Amniotic epithelial cell (primary cell): Measurements from ENCODE around the gene SSTR5.
A peak's percentile ranks its signal among the peaks of the same experiment; 100 is the strongest.

ENCODE experiments used
- DNase-seq: peaks from one replicate; pipeline ENCODE4 v3.0.0-alpha.2; 2010; ENCODE audit warnings: low read depth

The SSTR5 gene

DNA sequence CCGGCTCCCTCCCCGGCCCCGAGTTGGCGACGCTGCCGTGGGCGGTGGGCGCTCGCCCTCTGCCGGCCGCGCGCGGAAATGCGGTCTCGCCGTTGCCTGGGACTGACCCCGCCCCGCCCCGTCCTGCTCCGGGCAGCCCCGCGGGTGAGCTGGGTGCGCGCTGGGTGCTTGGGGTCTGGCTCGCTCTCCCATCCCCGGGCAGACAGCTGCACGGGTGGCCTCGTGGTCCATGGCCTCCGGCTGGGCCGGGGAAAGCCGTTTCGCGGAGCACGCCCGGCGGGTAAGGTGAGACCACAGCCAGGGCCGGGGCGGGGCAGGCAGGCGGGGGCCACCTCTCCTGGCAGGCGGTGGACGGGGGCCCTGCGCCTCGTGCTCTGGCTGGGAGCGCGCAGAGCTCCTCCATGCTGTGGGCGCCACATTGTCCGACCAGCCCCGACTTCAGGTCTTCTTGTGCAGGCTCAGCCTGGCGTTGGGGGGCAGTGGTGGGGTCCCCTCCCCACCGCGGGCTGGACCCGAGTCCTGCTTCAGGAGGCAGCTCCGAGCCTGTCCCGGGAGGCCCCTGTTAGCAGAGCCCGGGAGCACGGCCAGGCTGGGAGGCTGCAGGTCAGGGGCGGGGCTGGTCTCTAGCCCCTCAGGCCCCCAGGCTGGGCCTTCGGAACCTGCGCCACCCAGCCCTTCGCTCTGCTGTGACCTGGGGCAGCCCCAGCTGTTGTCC, 30.5 kb downstream of the SSTR5 start:
- no peak for DNase-seq

DNA sequence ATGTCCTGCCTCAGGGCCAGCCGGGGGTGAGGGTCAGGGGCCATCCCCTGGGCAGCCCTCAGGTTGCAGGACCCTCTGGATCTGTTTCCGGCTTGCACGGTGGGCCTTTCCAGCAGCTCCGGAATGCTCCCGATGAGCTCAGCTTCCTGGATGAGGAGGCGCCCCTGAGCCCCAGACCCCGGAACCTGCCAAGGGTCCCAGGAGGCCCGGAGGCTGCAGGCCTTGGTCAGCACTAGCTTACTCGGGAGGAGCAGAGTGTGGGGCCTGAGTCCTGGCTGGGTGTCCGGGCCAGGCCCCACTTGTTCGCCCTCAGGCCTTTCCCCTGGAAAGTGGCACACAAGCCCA, 31.1 kb downstream of the SSTR5 start:
- no peak for DNase-seq

DNA sequence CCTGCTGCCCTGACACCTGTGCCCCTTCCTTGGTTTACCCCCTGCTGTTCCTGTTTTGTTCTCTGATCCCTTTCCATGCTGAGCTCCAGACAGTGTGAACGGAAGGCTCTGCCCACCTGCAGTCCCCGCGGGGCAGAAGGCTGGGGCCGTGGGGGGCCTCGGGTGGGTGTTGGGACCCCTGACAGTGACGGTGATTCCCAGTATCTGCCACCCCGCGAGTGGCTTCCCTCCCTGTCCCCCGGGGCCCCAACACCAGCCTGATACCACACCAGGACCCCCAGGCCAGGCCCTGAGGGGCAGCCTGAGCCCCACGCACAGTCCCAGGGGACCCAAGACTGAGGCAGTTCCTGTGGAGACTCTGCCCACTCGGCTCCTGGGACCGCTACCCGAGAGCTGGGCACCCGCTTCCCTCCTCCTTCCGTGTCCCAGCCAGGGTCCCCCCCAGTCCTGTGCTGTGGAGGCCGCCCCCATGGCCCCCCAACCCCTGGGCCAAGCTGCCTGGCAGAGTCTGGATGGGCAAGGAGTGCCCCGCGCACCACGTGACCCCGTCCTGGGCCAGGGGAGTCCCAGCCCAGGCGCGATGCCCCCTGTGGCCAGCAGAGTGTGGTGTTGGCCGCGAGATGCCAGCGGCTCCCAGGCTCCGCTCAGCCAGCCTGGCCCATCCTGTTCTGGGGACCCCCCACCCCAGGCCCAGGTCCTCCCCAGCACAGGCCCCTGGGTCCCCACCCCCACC, 33.5 kb downstream of the SSTR5 start:
- peak; percentile 20 for DNase-seq

DNA sequence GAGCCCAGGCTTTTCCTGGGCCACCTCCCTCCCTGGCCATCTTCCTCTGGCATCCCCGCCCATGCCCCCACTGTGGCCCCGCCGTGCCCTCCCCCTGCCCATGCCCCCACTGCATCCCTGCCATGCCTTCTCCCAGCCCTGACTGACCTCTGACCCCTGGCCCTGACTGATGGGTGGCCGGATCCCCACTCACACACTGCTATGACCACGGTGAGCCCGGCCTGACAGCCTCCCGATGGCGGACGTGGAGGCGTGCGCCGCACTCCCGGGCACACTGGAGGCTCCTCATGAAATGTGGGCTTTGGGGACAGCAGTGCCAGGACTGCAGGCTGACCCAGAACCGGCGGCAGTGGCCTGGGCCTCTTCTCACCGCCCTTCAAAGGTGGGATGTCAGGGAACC, 34.1 kb downstream of the SSTR5 start:
- no peak for DNase-seq

DNA sequence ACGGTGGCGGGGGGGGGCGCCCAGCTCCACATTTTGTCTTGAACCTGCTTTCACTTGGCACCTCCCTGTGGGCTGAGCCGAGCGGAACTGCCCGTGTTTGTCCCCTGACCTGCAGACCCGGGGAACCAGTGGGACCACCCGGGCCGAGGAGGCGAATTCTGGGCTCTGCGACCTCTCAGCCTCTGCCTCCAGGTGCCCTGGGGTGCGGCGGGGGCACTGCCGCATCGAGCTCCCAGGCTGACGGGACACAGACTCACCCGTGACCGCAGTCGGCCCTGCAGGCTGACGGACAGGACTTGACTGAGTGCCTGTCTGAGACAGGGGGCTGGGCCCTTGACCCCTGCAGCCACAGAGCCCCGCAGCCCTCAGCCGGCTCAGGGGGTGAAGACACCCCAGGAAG, 34.6 kb downstream of the SSTR5 start:
- no peak for DNase-seq

DNA sequence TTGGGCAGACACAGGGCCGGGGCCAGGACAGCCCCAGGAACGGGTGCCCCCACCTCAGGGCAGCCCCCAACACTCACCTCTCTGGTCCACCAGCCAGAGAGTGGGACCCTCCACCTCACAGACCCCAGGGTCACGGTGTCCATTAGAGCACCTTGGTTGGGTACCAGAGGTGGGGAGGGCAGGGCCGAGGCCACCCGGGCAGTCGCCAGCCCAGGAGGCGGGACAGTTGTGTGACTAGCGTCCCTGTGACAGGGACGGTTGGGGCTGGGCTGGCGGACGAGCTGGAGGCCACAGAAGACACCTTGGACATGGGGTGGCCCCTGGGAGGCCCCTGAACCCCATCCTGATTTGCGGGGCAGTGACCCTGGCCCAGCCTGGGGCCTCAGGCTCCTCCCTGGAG, 35.2 kb downstream of the SSTR5 start:
- no peak for DNase-seq

DNA sequence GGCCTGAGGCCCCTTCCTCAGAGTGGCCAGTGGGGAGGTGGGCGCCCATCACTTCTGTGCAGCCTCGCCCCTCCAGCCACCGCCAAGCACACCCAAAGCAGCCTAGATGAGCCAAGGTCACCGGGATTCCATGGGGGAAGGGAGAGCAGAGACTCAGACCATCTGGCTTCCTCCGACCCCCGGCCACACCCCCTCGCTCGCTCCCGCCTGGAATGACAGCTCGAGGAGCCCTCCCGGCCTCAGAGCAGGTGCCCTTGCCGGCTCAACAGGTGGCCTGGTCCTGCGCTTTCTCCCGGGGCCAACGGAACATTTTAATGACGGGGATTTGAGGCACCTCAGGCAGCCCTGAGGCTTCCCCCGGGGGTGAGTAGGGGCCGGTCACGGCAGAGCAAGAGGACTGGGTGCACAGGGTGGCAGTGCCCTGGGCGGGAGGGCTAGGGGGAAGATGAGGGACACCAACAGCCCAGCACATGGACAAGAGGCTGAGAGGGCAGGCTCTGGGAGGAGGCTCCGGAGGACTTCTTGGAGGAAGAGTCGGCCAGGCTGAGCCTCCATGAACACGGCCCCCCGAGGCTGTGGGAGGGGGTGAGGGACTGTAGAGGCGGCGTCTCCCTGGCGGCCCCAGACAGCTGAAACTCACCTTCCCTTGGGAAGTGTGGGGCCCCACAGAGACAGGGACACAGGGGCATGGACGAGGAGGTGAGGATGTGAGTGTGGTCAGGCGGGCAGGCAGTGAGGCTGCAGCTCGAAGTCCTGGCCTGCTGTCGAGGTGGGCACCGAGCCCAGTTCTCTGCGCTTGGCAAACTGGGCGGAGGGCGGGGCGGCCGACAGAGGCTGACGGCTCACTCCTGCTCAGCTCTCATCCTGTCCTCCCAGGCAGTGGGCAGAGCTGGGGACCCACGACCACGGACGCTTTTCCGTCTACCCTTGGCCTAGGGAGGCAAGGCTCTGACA, 36.0 kb downstream of the SSTR5 start:
- DNase-seq = no peak

DNA sequence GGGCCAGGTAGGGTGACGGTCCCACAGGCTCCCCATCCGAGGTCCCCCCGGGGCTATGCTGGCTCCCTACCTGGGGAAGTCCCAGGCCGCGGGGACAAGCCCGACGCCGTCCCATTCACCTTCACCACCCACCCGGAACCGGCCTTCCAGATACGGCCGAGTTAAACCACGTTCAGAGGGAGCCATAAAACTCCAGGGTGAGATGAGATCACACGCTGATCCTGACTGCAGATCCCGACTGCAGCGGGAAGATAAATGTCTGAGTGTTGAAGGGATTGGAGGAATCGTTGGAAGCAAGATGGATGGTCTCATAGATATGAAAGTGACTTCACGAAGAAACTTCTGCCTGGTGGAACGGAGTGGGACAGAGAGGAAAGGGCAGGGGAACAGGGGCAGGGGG, 37.1 kb downstream of the SSTR5 start:
- no peak for DNase-seq

DNA sequence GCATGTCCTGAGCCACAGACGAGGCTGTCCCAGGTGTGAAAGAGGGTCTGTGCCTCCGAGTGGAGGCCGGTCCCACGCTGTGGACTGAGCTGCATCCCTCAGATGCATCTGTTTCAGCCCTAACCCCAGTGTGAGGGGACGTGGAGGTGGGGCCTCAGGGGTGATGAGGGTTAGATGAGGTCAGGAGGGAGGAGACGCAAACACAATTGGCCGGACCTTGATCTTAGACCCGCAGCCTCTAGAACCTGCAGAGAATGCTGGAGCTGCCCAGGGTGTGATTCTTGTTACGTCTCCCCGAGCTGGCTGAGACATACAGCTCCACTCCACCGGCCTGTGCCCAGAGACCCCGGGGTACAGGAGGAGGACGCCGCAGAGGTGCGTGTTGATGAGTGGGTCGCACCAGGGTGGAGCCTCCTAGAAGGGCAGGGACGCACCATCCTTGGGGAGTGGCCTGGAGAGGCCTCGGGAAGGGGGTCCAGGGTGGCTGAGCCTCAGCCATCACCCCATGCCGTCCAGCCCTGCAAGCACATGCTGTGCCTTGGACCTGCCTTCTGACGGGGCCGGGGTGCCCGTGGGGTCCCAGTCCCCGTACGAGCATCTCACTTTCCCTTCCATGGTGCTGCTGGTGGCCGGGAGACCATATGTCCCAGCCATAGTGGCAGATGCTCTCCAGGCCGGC, 40.1 kb downstream of the SSTR5 start:
- no peak for DNase-seq

DNA sequence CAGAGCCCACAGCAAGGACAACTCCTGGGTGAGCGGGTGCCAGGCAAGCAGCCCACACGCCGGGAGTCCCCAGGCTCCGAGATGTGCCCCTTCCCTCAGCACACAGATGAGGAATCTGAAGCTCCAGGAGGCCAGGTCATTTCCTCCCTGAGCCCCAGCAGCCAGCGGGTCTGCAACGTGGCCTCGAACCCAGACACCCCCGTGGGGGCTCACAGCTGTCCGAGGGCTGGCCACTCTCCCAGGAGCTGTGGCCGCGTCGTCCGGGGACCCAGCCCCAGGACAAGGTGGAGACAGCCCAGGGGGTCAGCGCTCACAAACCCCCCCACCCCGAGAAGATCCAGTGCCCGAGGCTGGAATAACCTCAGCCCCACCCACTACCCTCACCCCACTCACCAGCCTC, 40.9 kb downstream of the SSTR5 start:
- no peak for DNase-seq

DNA sequence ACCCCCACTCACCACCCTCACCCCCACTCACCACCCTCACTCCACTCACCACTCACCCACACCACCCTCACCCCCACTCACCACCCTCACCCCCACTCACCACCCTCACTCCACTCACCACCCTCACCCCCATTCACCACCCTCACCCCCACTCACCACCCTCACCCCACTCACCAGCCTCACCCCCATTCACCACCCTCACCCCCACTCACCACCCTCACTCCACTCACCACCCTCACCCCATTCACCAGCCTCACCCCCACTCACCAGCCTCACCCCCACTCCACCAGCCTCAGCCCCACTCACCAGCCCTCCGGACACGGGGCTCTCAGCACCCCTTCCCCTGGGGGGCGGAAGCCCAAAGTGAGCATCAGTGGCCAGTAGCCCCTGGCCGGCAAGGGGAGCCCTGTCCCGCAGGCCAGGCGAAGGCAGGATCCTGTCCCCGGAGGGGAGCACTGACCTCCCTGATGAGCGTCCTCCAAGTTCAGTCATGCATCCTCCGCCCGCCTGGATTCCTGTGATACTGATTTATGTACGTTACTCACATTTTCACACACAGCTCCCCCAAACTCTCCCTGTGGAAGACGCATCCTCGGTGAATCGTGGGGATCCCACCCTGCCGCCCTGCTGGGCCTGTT, 41.5 kb downstream of the SSTR5 start:
- DNase-seq = no peak

DNA sequence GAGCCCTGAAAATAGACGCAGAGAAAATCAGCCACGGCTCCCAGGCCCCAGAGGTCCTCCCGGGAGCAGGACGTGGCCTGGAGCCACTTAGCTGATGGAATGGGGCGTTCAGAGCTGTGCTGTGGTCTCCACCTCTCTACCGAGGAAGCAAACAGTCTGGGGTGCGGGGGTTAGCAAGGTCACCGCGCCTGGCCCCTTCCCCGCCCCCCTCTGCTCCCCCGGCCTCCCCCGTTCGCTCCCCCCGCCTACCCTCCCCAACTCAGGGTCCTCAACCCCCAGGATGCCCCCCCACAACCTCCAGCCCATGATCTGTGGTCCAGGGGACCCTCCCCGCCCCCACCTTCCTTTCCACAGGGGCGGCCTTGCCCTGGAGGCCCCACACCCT, 44.1 kb downstream of the SSTR5 start:
- DNase-seq = no peak

DNA sequence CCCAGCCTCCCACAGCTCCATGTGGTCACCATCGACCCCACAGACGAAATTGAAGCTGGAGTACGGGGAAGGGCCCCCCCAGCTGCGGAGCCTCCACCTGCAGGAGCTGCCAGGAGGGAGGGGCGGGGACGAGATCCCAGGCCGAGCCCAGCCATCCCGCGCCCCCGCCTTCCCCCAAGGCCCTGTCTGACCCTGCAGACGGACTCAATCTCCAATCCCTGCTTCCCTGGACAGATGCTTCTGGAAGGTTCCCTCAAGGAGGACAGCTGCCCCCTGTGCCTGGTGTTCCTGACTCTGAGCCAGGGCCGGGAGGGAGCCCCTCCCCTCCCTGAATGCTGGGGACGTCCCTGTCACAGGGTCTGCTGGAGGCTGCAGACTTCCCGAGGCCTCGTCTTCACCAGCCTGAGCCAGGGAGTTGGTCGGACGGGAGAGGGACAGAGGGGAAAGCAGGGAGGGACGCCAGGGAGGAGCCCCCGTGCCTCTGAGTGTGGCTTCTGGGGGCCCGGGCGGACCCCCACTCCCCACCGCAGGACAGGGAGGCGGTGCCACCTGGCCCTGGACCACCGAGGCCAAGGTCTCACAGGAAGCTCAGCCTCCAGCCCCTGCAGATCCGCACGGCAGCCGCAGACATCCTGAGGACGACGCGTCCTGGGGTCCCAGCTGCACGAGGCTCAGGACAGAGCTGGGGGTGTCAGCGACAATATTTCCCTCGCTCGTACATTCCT, 44.8 kb downstream of the SSTR5 start:
- DNase-seq = no peak

DNA sequence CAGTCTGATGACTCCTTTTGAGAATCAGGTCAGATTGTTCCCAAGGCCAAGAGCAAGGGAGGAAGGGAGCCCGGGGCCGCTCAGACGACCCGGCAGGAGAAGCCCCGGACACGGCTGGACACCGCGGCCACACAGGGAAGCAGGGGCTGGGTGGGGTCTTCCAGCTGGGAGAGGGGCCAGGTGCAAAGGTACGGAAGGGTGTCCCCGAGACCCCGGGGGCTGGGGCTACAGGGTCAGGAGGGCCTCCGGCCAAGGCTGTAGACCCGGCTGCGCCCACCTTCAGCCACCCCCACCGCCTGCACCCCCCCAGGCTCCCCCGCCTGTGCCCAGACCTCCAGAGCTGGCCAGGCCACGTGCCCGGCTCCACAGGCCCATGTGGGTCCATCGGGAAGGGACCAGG, 45.4 kb downstream of the SSTR5 start:
- no peak for DNase-seq

DNA sequence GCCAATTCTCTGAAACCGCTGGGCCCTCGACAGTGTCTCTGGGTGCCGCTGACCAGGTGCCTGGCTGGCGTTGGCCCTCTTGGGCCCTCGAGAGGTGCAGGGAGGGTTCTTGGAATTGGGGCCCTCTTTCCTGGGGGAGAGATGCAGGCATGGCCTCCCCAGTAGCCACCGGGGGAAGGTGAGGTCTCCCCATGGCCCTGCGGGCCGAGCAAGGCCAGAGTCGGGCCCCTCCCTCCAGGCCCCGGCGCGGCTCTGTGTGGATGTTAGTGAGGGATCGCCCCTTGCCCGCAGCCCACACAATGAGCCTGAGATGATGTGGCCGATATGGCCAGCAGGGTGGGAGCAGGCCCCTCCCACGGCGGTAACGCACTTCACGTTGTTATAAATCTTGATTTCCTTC, 46.6 kb downstream of the SSTR5 start:
- DNase-seq = no peak

DNA sequence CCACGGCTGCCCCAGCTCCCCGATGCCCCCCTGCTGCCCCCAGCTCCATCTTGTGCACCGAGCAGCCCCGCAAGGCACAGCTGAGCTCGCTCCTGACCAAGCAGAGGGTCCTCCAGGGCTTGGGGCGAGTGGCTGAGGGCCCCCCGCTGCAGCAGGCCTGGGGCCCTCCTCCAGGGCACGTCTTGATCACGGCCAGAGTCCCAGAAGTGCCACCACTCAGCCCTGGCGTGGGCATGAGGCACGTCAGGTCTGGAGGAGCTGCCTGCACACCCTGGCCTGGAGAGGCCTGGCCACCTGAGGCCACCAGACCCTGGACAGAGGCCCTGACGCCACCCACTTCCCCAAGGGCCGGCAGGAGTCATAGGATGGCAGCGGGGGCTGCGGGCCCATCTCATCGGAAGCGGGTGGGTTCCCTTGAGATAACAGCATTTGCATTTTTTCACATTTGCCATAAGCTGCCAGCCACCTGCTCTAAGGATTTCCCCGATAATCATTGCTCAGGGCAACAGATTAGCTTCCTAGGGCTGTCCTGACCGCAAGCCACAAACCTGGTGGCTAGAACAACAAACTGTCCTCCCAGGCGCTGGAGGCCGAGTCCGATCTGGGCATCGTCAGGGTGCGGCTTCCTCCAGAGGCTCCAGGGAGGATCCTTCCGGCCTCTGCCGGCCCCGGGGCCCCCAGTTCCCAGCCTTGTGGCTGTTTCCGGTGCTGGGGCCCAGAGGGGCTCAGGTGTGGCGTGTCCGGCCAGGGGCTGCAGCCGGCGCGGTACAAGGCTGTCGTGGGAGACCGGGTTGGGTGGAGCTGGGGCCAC, 47.4 kb downstream of the SSTR5 start:
- DNase-seq = no peak

DNA sequence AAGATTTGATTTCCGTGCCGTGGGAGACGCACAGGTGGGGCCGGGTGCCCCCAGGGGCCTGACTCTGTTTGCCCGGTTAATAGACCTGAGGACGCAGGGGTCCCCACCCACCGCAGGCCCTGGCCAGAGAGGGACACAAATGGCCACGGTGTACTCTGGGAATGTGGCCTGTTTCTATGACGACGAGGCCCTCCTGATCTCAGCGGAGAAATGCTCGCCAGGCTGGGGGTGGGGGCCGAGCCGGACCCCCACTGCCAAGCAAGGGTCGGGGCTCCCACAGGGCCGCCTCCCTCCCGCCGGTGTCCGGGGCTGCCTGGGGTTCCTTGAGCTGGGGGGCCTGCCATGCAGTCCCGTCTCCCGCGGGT, 48.0 kb downstream of the SSTR5 start:
- DNase-seq = no peak

DNA sequence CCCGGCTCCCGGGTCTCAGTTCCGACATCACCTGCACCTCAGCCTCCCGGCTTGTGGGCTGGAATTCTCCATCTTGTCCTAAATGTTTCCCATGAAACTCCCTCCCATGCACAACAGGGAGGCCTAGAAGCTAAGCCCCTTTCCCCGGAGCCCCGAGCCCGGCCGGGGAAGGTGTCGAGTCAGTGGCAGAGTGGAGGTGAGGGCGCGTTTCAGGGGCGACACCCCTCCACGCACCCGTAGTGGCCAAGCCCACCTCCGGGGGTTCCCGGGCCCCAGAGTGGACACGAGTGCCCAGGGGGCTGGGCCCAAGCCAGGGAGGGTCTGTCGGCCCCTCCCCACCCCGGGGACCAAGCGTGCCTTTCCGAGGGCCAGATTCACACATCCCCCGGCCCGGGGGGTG, 48.5 kb downstream of the SSTR5 start:
- DNase-seq = no peak

DNA sequence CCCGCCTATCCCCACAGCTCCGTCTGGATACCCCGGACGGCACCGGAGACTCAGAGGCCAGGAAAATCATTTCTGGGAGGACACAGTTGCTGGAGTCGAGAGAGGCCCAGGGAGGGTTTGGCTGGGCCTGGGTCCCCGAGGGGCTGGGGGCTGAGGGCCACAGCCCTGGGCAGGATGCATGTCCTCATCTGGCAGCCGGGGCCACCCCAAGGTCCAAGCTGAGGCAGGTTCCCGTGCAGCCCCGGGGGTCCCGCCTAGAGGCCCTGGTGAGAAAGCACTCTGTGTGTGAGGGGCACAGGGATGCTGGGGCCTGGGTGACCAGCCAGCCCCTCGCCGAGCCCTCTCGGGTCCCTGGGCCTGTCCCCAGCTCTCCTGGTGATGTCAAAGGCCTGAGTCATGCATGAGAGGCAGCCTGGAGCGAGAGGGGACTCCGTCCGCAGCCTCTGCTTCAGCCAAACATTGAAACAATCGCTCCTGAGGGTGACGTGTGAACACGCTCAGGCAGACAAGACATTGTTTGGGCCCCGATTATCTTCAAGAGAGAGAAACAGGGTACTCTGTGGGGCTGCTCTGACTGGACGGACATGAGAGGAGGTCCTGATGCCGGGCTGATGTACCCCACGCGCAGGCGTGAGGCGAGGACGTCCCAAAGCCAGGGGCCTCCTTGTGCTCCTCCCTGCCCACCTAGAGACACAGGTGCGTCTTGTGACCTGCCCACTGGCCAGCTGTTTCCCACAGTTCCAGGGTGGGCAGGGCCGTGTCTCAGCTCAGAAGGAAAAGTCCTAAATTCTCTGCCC, 49.3 kb downstream of the SSTR5 start:
- DNase-seq = no peak

DNA sequence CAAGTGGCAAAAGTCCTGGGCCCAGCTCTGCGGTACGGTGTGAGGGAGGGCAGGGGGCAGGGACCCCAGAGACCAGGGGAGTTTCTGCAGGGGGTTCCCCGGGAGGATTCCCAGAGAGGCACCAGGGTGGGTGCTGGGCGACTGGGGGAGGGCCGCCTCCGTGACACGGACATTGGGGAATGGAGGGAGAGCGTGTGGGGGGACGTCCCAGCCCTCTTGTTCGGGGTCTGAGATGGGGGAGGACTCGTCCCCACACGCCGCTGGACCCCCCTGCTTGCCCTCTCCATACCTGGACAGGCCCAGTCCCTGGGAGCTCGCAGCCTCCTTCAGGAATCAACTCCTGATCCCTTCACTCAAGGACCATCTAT, 49.8 kb downstream of the SSTR5 start:
- no peak for DNase-seq
